ENCODE results near the gene KIF18B. TPM values are rescaled to one million over a fixed set of nuclear protein-coding genes. Genes with fewer than 3 reads are reported as not detected.

Gene KIF18B
- total and polyA plus RNA-seq, 2 donors (not counting 3 experiments of a cell fraction or from before 2014, with no cell fraction given), result 24.5 to 50.3 TPM

- no peaks in the 10 kb centered on the region for H3K9me3 ChIP-seq (replicated peaks; ENCODE audit: control insufficient read depth, insufficient read depth, low read length)
- POLR2A ChIA-PET, result no interaction called here
- intact Hi-C loops (cut with micrococcal nuclease) (no loop called here), dilution Hi-C loops (cut with MboI; ENCODE audit: extremely low pct_ligation_motif_present, low sequenced_read_pairs) (no loop called here)
- no peaks in the 10 kb centered on the region for H3K4me1 ChIP-seq (ENCODE audit: control insufficient read depth, extremely low read depth, insufficient read depth, low read length)
- H3K4me3 ChIP-seq (replicated peaks in 1 of 3; ENCODE audit: insufficient read depth in 1 of 3, low read depth in 1 of 3, low read length in 3 of 3), result no peak overlapping the region
- H3K9ac ChIP-seq (replicated peaks; ENCODE audit: extremely low read depth, insufficient read depth, low read length), result no peak overlapping the region
- peaks cover 2 to 9% of the 10 kb centered on the region in 2 experiments for H3K36me3 ChIP-seq (ENCODE audit: control insufficient read depth in 2 of 2, extremely low read depth in 1 of 2, insufficient read depth in 2 of 2, low read length in 2 of 2)
- H3K27me3 ChIP-seq (ENCODE audit: control insufficient read depth in 2 of 2, insufficient read depth in 2 of 2, low read length in 2 of 2), result peaks cover 0 to 11% of the 10 kb centered on the region in 2 experiments
- no peaks in the 10 kb centered on the region for H4K20me1 ChIP-seq (replicated peaks; ENCODE audit: control insufficient read depth, extremely low read depth, insufficient read depth, low read length)
- DNase-seq (ENCODE audit: low read depth, low spot score) (no peak), FAIRE-seq (no peak)
- H3K4me2 ChIP-seq (ENCODE audit: insufficient read depth, low read length), result no peak overlapping the region
- H3K9me1 ChIP-seq (replicated peaks; ENCODE audit: control insufficient read depth, extremely low read depth, insufficient read depth, low read length), result no peaks in the 10 kb centered on the region
- no TSS peak for BruUV-seq (replicated peaks)
- H2AFZ ChIP-seq (ENCODE audit: low read depth, low read length), result no peak overlapping the region
- H3K79me2 ChIP-seq (ENCODE audit: control insufficient read depth, insufficient read depth, low read length), result no peaks in the 10 kb centered on the region
- TF ChIP-seq POLR2A (IDR thresholded peaks at IDR 0.05; ENCODE audit: low read depth, low read length) (no peak), MYC (IDR thresholded peaks at IDR 0.05; ENCODE audit: low read depth, low read length) (no peak), GATA2 (IDR thresholded peaks at IDR 0.05; ENCODE audit: insufficient read depth, insufficient read length, low read depth, low read length) (no peak), JUN (IDR thresholded peaks at IDR 0.05; ENCODE audit: borderline replicate concordance, insufficient read depth, insufficient read length, low read depth) (no peak), FOS (IDR thresholded peaks at IDR 0.05; ENCODE audit: borderline replicate concordance, insufficient read depth, low read length) (no peak), CTCF (IDR thresholded peaks at IDR 0.05; ENCODE audit: extremely low read depth in 1 of 2, insufficient read depth in 1 of 2, low read depth in 1 of 2, low read length in 2 of 2) (no peak), EZH2 (IDR thresholded peaks at IDR 0.05; ENCODE audit: borderline replicate concordance, low read depth, low read length, severe bottlenecking) (no peak), POLR2AphosphoS5 (IDR thresholded peaks at IDR 0.05; ENCODE audit: insufficient read depth, low read depth, low read length) (no peak)
- TF ChIP-seq, protein P1, sequence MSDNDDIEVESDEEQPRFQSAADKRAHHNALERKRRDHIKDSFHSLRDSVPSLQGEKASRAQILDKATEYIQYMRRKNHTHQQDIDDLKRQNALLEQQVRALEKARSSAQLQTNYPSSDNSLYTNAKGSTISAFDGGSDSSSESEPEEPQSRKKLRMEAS (IDR thresholded peaks at IDR 0.05; ENCODE audit: insufficient read depth, insufficient read length), result no peak
- H3K27ac ChIP-seq (ENCODE audit: insufficient read depth, low read depth, low read length), result no peak overlapping the region
- CTCF ChIA-PET, result interaction anchor here (1.2 to 9.9 kb wide), 2 partner anchors 14 to 97 kb away, joined by 3 to 331 read pairs; no protein-coding TSS in a partner anchor
Measured at GRCh38 chr17:44922746-44923470, 24.7 kb downstream of the KIF18B start.

Data from endothelial cell of umbilical vein (primary cell).